GM21390 (cell line): Measurements from ENCODE around the gene ABO.
"Not testable (repeated sequence)": the region's sequence is repeated elsewhere in the genome, so short reads cannot be mapped to it uniquely, and the experiment has no call there.

Experiments used
- ATAC-seq: cut with Tn5 transposase; IDR thresholded peaks from one replicate; pipeline ENCODE4 v1.9.1; 2021; ENCODE audit not compliant: unreplicated experiment

Gene ABO

GRCh38 chr9:133246991-133247390 lies 28.0 kb downstream of the ABO start:
- no peak for ATAC-seq

GRCh38 chr9:133246562-133246961 lies 28.4 kb downstream of the ABO start:
- ATAC-seq: no peak

GRCh38 chr9:133242991-133243390 lies 32.0 kb downstream of the ABO start:
- no peak for ATAC-seq

- ATAC-seq: no peak
Measured at GRCh38 chr9:133242241-133242640, 32.8 kb downstream of the ABO start.

- no peak for ATAC-seq
Measured at GRCh38 chr9:133239533-133240090, 35.4 kb downstream of the ABO start.

GRCh38 chr9:133238851-133239532 lies 36.0 kb downstream of the ABO start:
- ATAC-seq: no peak

GRCh38 chr9:133238272-133238850 lies 36.6 kb downstream of the ABO start:
- no peak for ATAC-seq

GRCh38 chr9:133237035-133237731 lies 37.8 kb downstream of the ABO start:
- ATAC-seq: no peak

GRCh38 chr9:133236291-133237034 lies 38.5 kb downstream of the ABO start:
- ATAC-seq: not testable (repeated sequence)

- ATAC-seq: no peak
Measured at GRCh38 chr9:133235549-133236222, 39.3 kb downstream of the ABO start.

GRCh38 chr9:133234577-133235322 lies 40.3 kb downstream of the ABO start:
- no peak for ATAC-seq

- ATAC-seq: no peak
Measured at GRCh38 chr9:133233681-133234432, 41.1 kb downstream of the ABO start.

GRCh38 chr9:133231934-133232568 lies 43.0 kb downstream of the ABO start:
- not testable (repeated sequence) for ATAC-seq

- ATAC-seq: not testable (repeated sequence)
Measured at GRCh38 chr9:133230514-133230913, 44.5 kb downstream of the ABO start.

- ATAC-seq: no peak
Measured at GRCh38 chr9:133230093-133230492, 44.9 kb downstream of the ABO start.

GRCh38 chr9:133228474-133229193 lies 46.4 kb downstream of the ABO start:
- not testable (repeated sequence) for ATAC-seq

- ATAC-seq: not testable (repeated sequence)
Measured at GRCh38 chr9:133227996-133228395, 47.0 kb downstream of the ABO start.

GRCh38 chr9:133227242-133227860 lies 47.6 kb downstream of the ABO start:
- no peak for ATAC-seq
